ENCODE results near the gene PTPRG. TPM values are rescaled to one million over a fixed set of nuclear protein-coding genes. Genes with fewer than 3 reads are reported as not detected.

Gene PTPRG
- total RNA-seq, 1 experiment from 2014 or later, result 69.3 TPM

GRCh38 chr3:62090066-62090465, 528.7 kb downstream of the PTPRG start:
- no peak overlapping the region for H2AFZ ChIP-seq (ENCODE audit: low read length)
- no peak overlapping the region for H2BK12ac ChIP-seq (ENCODE audit: insufficient read length, low read depth, low read length)
- no peaks in the 10 kb centered on the region for H3K79me1 ChIP-seq (ENCODE audit: insufficient read depth, low read depth, low read length, poor library complexity, severe bottlenecking)
- H2BK20ac ChIP-seq (ENCODE audit: low read depth, low read length, poor library complexity, severe bottlenecking), result no peak overlapping the region
- H3K4me1 ChIP-seq (ENCODE audit: insufficient read depth, low read length), result no peaks in the 10 kb centered on the region
- no peak overlapping the region for H2BK15ac ChIP-seq (ENCODE audit: low read depth, low read length)
- H3K9ac ChIP-seq (ENCODE audit: extremely low read depth, insufficient read length, low read length), result no peak overlapping the region
- H3K9me3 ChIP-seq (ENCODE audit: control insufficient read depth, low read depth, low read length), result no peaks in the 10 kb centered on the region
- Mint-ChIP-seq H3K36me3 (ENCODE audit: insufficient read depth in 1 of 3, low read depth in 3 of 3) (no peaks in the 10 kb centered on the region), H3K27ac (no peak overlapping the region), H3K4me1 (no peaks in the 10 kb centered on the region; a peak in 2 of 4 replicates), H3K9me3 (no peaks in the 10 kb centered on the region), H3K27me3 (ENCODE audit: low read depth) (no peaks in the 10 kb centered on the region), H3K4me3 (no peak overlapping the region)
- no peak overlapping the region for H3K18ac ChIP-seq (ENCODE audit: insufficient read length, low read depth, low read length)
- no peak overlapping the region for H3K4me2 ChIP-seq (ENCODE audit: insufficient read depth, insufficient read length, low read length)
- no peak overlapping the region for H3K27ac ChIP-seq (ENCODE audit: insufficient read length, low read depth, low read length)
- no peak for DNase-seq
- no peak overlapping the region for H3T11ph ChIP-seq (ENCODE audit: low read length)
- TF ChIP-seq CTCF (conservative IDR thresholded peaks at IDR 0.05), result no peak
- H3K27me3 ChIP-seq (ENCODE audit: insufficient read depth, low read length), result no peaks in the 10 kb centered on the region
- H4K20me1 ChIP-seq (ENCODE audit: control insufficient read depth, insufficient read depth, insufficient read length), result no peaks in the 10 kb centered on the region
- no peak overlapping the region for H4K5ac ChIP-seq (ENCODE audit: insufficient read length, low read depth, low read length)
- H3K23me2 ChIP-seq (ENCODE audit: insufficient read length, low read depth, low read length, poor library complexity, severe bottlenecking), result no peaks in the 10 kb centered on the region
- no peak overlapping the region for H3K56ac ChIP-seq (ENCODE audit: insufficient read length, low read depth, low read length)
- H3K79me2 ChIP-seq (ENCODE audit: insufficient read depth, low read length), result no peaks in the 10 kb centered on the region
- no peak overlapping the region for H4K8ac ChIP-seq (replicated peaks; ENCODE audit: insufficient read length, low read depth, low read length)
- no peak overlapping the region for H2AK5ac ChIP-seq (ENCODE audit: insufficient read length, low read length)
- H3K23ac ChIP-seq (ENCODE audit: insufficient read length, low read depth, low read length), result no peak overlapping the region
- no peak overlapping the region for H3K4ac ChIP-seq (ENCODE audit: low read depth, low read length)
- no peak overlapping the region for H3K14ac ChIP-seq (ENCODE audit: insufficient read depth, low read length)
- no peak overlapping the region for H4K91ac ChIP-seq (ENCODE audit: insufficient read length, low read depth, low read length)
- no peak overlapping the region for H2BK120ac ChIP-seq (ENCODE audit: low read depth, low read length, poor library complexity, severe bottlenecking)
- H2BK5ac ChIP-seq (ENCODE audit: insufficient read length, low read length), result no peak overlapping the region
- WGBS (ENCODE audit: extremely low coverage, insufficient read length, low lambda C conversion rate), result no CpG with 5 or more reads among the region's 2 CpGs
